Measurements from ENCODE around the gene P4HA2. TPM values are rescaled to one million over a fixed set of nuclear protein-coding genes. Genes with fewer than 3 reads are reported as not detected.

The P4HA2 gene
- total RNA-seq, 1 donor from 2014 or later = 75.7 TPM

DNA sequence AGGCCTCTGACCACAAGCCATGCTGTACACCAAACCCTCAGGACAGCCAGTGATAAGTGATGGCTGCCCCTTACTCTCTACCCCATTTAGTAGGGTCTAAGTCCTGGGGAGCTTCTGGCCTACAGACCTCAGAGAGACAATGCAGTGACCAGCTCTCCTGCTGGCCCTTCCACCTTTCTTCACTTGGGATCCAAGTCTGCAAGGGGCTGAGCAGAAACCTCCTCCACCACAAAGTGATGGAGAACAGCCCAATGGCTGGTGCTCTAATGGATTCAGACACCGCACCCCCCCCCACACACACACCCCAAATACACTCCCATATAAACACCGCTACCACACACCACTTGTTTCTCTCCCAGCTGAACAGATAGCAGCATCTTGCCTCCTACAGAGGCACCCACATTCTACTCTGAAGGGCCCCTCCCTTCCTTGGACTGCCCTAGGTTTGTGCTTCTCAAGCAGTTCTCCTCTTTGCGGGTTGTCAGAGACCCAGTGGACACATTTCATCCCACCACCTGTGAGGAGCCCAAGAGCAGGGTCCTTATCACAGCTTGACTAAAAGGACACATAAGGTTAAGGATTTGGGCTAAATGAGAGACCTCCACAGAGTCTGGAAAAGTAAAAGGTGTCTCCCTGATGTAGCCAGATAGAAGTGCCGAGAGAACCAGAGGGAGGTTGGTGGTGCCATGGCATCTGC lies 28.6 kb upstream of the P4HA2 start:
- Histone ChIP-seq H3K4me3 (no peak overlapping the region), H3K27ac (no peak overlapping the region), H3K36me3 (no peaks in the 10 kb centered on the region), H3K4me1 (peaks cover 30% of the 10 kb centered on the region), H3K27me3 (ENCODE audit: low read depth) (peaks cover 9% of the 10 kb centered on the region), H3K9me3 (no peaks in the 10 kb centered on the region)
- DNase-seq (no peak), ATAC-seq (no peak)
- TF ChIP-seq, protein P1, sequence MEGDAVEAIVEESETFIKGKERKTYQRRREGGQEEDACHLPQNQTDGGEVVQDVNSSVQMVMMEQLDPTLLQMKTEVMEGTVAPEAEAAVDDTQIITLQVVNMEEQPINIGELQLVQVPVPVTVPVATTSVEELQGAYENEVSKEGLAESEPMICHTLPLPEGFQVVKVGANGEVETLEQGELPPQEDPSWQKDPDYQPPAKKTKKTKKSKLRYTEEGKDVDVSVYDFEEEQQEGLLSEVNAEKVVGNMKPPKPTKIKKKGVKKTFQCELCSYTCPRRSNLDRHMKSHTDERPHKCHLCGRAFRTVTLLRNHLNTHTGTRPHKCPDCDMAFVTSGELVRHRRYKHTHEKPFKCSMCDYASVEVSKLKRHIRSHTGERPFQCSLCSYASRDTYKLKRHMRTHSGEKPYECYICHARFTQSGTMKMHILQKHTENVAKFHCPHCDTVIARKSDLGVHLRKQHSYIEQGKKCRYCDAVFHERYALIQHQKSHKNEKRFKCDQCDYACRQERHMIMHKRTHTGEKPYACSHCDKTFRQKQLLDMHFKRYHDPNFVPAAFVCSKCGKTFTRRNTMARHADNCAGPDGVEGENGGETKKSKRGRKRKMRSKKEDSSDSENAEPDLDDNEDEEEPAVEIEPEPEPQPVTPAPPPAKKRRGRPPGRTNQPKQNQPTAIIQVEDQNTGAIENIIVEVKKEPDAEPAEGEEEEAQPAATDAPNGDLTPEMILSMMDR (IDR thresholded peaks at IDR 0.05) = no peak
- intact Hi-C loops (cut with DNase I) = no loop called here

DNA sequence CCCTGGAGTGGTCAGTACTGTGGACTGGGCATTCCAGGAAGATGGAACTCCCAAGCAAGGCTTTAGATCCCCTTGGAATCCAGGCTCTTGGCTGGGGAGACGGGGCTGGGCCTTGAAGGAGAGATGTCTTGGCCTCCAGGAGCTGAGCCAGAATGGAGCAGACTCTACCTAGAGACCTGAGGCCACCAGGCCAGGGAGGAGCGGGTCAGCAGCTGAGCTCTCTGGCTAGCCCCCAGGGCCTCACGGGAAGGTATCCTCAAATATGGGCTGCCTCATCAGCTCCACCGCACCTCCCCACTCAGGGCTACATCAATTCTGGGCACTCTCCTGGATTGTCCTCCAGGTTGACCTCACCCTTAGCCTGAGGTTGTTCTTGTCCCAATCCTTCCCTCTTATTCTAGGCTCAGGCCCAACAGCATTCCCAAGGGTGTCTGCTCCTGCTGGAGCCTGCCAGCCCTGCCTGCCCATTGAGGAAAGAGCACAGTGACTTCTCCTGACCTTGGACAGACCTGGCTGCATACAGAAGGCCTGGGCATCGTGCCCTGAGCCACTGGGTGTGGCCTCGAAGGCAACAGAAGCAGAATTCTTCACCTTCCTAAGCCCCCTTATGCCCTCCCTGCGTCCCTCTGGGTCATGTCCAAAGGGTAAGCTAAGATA lies 26.8 kb upstream of the P4HA2 start:
- Histone ChIP-seq H3K9me3 (no peaks in the 10 kb centered on the region), H3K27me3 (ENCODE audit: low read depth) (peaks cover 9% of the 10 kb centered on the region), H3K4me3 (no peak overlapping the region), H3K27ac (no peak overlapping the region), H3K4me1 (peaks cover 12% of the 10 kb centered on the region), H3K36me3 (no peaks in the 10 kb centered on the region)
- ATAC-seq (no peak), DNase-seq (peak; percentile 59)
- intact Hi-C loops (cut with DNase I) = no loop called here
- TF ChIP-seq, protein P1 (IDR thresholded peaks at IDR 0.05) = no peak

DNA sequence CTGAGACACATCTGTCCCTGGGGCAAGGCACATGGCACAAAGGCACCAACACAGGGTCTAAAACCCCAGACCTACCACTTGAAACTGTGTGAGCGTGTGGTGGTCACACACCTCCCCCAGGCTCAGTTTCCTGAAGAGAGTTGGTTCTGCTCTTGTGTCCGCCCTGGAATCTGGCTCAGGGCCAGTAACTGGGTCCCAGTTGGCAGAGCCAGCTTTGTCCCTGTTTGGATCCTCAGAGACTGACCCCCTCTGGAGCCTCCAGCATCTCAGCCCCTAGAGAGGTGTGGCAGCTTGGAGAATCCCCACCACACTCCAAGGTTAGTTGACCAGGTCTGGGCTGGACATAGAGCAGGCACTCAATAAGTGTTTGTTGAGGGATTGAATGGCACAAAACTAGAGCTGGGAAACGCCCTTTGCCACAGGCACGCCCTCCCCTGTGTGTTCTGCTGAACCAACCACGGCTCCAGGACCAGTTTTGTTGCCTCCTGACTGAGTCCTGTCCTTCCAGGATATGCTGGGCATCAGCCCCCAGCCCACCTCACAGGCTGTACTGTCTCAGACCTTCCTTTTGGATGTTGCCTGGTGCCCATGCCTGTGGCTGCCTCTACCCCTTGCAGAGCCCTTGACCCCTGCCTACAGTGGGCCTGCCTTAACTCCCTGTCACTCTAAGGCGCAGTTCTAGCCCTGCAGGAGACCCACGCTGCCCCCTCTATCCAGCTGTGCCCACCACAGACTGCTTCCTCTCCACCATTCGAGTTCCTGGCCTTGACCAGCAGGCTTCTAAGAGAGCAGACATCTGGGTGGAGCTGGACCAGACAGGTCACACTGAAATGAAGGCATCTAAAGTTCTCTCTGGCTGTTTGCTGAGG lies 26.0 kb upstream of the P4HA2 start:
- no peak for ATAC-seq
- H3K9me3 ChIP-seq = no peaks in the 10 kb centered on the region
- intact Hi-C loops (cut with DNase I) = no loop called here
- H3K27ac ChIP-seq = no peak overlapping the region
- H3K4me3 ChIP-seq = no peak overlapping the region
- peaks cover 9% of the 10 kb centered on the region for H3K27me3 ChIP-seq (ENCODE audit: low read depth)
- TF ChIP-seq, protein P1 (IDR thresholded peaks at IDR 0.05) = no peak
- H3K36me3 ChIP-seq = no peaks in the 10 kb centered on the region
- H3K4me1 ChIP-seq = peaks cover 9% of the 10 kb centered on the region
- no peak for DNase-seq

DNA sequence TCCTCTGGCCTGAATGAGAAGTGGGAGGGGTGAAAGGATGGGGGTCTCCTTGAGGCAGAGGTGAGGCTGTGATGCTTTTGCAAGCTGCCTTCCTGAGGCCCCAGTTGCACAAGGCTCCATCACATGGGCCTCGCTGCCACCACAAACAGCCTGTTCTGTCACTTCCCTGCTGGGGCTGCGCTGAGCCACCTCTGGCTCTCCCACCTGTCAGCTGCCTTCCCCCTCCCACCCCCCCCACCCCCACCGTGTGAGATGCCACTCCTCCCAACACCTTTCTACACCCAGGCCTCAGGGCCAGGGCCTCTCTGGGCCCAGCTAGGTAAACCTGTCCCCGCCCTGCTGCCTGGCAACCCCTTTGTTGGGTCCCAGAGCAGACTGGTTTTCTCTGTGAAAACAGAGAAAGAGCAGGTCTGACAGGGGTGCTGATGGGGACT lies 25.4 kb upstream of the P4HA2 start:
- Histone ChIP-seq H3K4me3 (no peak overlapping the region), H3K27ac (no peak overlapping the region), H3K27me3 (ENCODE audit: low read depth) (peaks cover 9% of the 10 kb centered on the region), H3K9me3 (no peaks in the 10 kb centered on the region), H3K4me1 (peaks cover 5% of the 10 kb centered on the region), H3K36me3 (no peaks in the 10 kb centered on the region)
- ATAC-seq (no peak), DNase-seq (no peak)
- TF ChIP-seq, protein P1 (IDR thresholded peaks at IDR 0.05) = no peak
- intact Hi-C loops (cut with DNase I) = no loop called here

DNA sequence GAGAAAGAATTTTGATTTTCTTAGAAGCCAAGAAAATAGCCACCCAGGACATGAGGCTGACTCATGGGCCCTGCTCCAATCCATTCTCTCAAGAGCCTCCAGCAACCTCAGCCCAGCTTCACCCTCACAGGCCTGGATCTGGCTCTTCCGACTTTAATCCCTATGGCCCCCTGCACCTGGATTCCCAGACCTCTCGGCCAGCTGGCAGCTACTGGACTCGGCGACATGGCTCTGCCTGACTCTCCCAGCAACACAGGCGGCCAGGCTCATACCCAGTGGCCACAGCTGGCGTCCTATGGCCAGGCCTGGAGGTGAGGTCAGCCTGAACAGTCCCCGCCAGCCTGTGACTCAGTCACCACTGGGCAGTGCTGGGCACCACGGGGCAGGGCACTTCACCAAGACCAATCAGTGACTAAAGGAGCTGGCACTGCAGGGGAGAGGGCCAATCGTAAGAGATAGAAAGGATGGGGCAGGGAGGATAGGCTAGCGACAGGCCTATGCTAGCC lies 23.6 kb upstream of the P4HA2 start:
- no peaks in the 10 kb centered on the region for H3K36me3 ChIP-seq
- no peaks in the 10 kb centered on the region for H3K9me3 ChIP-seq
- DNase-seq (no peak), ATAC-seq (no peak)
- TF ChIP-seq, protein P1 (IDR thresholded peaks at IDR 0.05) = no peak
- no peaks in the 10 kb centered on the region for H3K4me1 ChIP-seq
- no peak overlapping the region for H3K4me3 ChIP-seq
- no peaks in the 10 kb centered on the region for H3K27me3 ChIP-seq (ENCODE audit: low read depth)
- no peak overlapping the region for H3K27ac ChIP-seq
- intact Hi-C loops (cut with DNase I) = no loop called here

Data from lower lobe of right lung (tissue), 2 donors.